ENCODE measurements around the gene ABLIM1. TPM values are rescaled to one million over a fixed set of nuclear protein-coding genes. Genes with fewer than 3 reads are reported as not detected.

ABLIM1 gene
- total and polyA plus RNA-seq, 2 donors = 46.7 to 71.3 TPM

DNA sequence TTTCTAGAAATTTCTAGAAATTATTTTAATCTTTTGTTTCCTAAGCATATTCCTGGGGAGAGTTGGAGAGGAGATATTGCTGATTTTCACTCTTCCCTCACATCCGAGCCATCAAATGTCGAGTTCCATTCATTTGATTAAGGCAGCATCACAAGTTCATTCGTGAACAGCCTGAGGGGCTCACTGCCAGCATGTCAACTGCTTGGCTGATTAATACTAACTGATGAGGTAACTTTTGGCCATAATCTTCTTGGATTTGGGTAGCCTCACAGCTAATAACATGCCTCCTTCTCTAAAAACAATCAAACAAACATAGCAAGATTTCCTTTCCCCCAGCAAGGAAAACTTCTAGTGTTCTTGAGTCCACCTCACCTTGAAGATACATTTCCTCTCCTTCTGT lies 166.7 kb downstream of the ABLIM1 start:
- Histone ChIP-seq H3K36me3 (ENCODE audit: insufficient read depth) (no peaks in the 10 kb centered on the region), H3K27ac (ENCODE audit: low read depth) (no peak overlapping the region), H3K4me3 (ENCODE audit: low read depth, low read length) (no peak overlapping the region), H3K4me1 (ENCODE audit: insufficient read depth) (peaks cover 3% of the 10 kb centered on the region)
- no peak for DNase-seq (ENCODE audit: extremely low spot score)
- WGBS = 66% methylated on average over 3 of the region's 3 CpGs

DNA sequence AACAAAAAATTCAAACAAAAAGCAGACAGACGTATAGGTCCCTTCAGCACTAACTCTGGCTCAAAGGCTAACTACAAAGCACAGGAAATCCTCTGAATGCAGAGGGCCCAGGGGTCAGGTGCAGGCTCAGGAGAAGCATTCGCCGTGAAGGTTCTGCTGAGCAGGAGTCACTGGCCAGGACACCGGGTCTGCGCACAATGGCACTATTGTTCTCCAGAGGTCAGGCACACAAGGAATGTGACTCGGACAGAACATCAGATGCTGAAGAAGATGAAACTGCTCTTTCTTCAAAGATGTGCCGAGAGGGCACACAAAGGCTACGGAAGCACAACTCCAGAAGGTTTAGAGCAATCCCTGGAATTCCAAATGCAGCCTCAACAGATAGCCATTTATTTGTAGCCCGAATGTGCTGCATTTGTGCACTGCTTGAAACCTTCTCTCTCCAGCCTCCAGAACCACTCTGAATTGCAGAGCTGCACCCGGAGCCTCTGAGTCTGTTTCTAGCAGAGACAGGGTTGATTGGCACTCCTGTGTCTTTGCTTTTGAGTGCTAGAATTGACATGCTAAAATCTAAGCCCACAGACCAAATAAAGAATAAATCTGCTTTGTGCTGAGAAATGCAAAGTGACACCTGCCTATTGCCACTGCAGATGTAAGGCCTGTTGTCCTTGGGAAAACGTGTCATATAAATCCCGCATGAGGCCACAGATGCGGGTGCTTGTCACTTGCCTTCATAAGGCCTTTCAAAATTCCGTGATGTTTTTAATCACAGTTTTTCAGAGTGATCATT lies 168.4 kb downstream of the ABLIM1 start:
- DNase-seq (ENCODE audit: extremely low spot score) = no peak
- no peak overlapping the region for H3K27ac ChIP-seq (ENCODE audit: low read depth)
- 74% methylated on average over 14 of the region's 14 CpGs for WGBS
- no peaks in the 10 kb centered on the region for H3K36me3 ChIP-seq (ENCODE audit: insufficient read depth)
- H3K4me1 ChIP-seq (ENCODE audit: insufficient read depth) = peaks cover 3% of the 10 kb centered on the region
- no peak overlapping the region for H3K4me3 ChIP-seq (ENCODE audit: low read depth, low read length)

DNA sequence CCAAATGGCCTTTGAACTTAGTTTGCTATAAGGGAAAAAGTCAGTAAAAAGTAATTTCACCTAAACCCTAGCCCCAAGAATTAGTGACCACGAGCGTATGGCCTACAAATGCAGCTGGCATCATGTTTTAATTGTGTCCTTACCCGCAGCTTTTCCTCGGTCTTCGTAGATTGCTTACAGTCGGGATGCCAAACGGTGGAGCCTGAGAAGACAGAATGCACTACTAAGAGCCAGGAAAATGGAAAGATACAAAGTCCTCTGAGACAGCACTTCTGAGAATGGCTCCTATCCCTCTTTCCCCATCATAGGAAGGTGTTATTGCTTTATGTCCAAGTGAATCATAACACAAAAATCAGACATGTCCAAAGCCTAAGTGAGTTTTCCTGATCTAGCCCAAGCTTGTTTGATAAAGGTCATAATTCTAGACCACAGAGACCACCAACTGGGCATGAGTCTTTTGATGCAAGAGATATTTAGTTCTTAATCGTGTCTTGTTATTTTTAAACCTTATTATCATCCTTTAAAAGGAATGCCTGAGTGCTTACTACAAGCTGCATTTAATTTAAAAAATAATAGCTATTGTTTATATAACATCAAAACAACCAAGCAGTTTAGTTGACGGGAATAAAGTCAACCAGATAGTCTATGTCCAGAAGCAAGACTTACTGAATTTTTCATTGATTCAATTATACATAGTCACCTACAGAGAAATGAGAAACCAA lies 170.1 kb downstream of the ABLIM1 start:
- WGBS = 89% methylated on average over 9 of the region's 9 CpGs
- Histone ChIP-seq H3K36me3 (ENCODE audit: insufficient read depth) (no peaks in the 10 kb centered on the region), H3K4me3 (ENCODE audit: low read depth, low read length) (no peak overlapping the region), H3K4me1 (ENCODE audit: insufficient read depth) (peaks cover 3% of the 10 kb centered on the region), H3K27ac (ENCODE audit: low read depth) (no peak overlapping the region)
- DNase-seq (ENCODE audit: extremely low spot score) = no peak

DNA sequence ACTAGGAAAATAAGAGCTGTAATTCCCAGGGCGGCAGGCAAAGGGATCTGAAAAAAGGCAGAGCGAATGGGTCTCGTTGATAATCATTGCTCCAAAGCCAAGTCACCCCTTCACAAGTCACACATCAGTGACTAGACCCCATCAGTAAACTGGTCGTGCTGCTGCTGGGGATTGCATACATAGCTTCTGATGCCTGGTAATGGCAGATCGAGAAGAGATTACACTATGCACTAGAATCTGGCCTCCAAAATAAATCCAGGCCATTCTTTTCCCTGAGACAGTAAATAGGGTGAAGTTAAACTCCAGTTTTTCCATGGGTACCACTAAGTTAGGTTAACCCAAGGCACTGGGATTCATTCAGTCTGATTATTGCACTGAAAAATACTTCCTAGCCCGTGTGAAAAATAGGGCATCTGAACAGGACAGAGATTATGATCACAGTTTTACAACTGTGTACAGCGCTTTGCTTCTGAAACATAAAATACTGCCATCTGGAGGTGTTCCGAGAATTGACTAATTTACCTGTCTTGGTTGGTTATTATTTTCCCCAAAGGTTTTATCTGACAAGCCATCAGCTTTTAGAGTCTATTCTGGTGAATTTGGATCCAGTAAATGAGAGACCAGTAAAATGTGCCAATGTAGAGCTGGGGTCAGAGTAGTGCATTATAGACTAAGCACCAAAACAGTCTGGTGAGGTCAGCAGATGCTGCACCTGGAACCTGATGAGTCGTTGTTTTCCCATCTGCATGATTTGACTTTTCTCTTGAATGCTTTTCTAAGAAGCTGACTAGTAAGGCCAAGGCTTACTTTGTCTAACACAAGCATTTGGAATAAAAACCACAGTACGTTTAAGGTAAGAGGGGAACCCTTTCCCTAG lies 170.9 kb downstream of the ABLIM1 start:
- 88% methylated on average over 10 of the region's 10 CpGs for WGBS
- no peak for DNase-seq (ENCODE audit: extremely low spot score)
- H3K27ac ChIP-seq (ENCODE audit: low read depth) = no peak overlapping the region
- H3K4me3 ChIP-seq (ENCODE audit: low read depth, low read length) = no peak overlapping the region
- no peaks in the 10 kb centered on the region for H3K36me3 ChIP-seq (ENCODE audit: insufficient read depth)
- peaks cover under 1% of the 10 kb centered on the region for H3K4me1 ChIP-seq (ENCODE audit: insufficient read depth)

DNA sequence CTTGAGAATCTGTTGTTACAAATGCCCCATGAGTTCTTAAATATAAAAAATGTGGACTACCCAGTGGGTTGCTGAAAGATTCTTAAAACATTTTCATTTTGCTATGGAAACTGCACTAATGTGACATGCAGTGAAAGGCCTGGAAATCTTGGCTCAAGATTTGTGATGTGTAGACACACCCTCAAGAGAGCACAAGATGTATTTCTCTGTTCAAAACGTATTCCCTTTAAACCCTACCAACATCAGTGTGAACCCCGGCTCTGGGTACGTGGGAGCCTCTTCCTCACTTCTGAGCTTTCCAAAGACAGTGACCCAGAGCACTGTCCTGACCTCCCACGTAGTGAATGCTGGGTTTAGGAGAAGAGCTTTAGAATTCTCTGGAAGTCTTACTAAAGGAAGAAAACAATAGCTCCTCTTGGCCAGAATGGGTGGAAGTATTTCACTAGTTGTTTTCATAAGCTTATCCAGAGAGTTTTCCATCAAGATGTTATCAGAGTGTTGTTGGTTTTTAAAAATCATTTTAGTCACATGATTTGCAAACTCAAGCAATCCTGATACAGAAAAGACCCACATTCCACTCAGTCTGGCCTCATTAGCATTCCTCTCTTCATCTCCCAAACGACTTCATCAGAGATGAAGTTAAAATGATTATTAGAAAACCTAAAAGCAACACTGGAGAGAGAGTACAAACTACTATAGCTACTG lies 172.2 kb downstream of the ABLIM1 start:
- WGBS = 53% methylated on average over 5 of the region's 5 CpGs
- no peaks in the 10 kb centered on the region for H3K4me1 ChIP-seq (ENCODE audit: insufficient read depth)
- no peak overlapping the region for H3K27ac ChIP-seq (ENCODE audit: low read depth)
- H3K36me3 ChIP-seq (ENCODE audit: insufficient read depth) = no peaks in the 10 kb centered on the region
- DNase-seq (ENCODE audit: extremely low spot score) = no peak
- no peak overlapping the region for H3K4me3 ChIP-seq (ENCODE audit: low read depth, low read length)

DNA sequence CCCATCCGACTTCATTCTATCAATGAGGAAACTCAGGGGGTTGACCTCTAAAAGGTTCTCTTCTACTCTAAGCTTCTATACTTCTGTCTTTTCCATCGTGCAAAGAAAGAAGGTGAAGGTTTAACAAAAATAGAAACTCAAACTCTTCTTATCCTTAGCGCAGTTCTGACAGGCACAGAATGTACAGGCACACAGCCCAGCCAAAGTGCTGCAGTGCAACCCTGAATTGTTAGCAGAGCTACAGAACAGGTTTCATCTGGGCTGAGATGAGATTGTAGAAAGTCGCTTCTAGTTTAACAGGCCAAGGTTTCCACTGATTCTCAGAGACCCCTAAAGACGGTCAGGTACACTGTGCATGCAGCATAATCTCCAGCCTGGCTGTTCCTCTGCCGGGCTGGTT lies 174.5 kb downstream of the ABLIM1 start:
- H3K4me3 ChIP-seq (ENCODE audit: low read depth, low read length) = no peak overlapping the region
- WGBS = 90% methylated on average over 6 of the region's 6 CpGs
- no peak for DNase-seq (ENCODE audit: extremely low spot score)
- peaks cover 2% of the 10 kb centered on the region for H3K4me1 ChIP-seq (ENCODE audit: insufficient read depth)
- H3K36me3 ChIP-seq (ENCODE audit: insufficient read depth) = no peaks in the 10 kb centered on the region
- H3K27ac ChIP-seq (ENCODE audit: low read depth) = no peak overlapping the region

DNA sequence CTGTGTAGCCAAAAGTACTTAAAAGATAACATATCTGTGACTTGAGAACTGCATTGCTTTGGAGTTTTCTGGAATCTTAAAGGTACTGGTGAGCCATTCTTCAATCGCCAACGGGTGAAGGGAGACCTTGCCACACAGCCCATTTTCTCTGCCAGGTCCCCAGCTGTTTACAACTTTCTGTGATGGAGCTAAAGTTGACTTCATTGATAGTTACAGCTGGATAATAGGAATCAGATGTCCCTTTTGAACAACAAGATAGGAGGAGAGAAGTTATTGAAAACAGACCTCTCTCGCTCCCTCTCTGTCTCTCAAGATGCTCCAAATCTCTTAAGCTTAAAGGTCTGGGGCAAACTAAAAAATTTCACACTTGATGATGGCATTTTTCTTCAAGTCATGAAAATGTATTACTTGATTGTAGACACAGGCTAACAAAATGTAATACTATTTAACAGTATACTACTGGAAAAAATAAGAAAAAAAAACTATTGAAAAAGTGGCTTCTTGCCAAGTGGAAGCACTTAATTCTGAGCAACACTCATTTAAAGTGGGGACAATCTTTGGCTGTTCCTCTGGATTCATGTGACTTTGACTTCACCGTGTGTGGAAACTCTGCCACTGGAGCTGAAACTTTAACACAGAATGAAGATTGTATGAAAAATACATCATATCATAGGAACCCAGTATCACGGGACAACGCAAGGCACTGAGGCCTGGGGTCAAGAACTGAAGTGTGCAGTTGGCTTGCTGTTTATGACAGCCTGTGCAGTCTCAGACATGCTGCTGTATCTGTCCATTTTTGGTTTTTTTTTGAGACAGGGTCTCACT lies 175.4 kb downstream of the ABLIM1 start:
- no peak overlapping the region for H3K27ac ChIP-seq (ENCODE audit: low read depth)
- no peak for DNase-seq (ENCODE audit: extremely low spot score)
- WGBS = 72% methylated on average over 6 of the region's 6 CpGs
- H3K4me1 ChIP-seq (ENCODE audit: insufficient read depth) = peaks cover 2% of the 10 kb centered on the region
- H3K36me3 ChIP-seq (ENCODE audit: insufficient read depth) = no peaks in the 10 kb centered on the region
- H3K4me3 ChIP-seq (ENCODE audit: low read depth, low read length) = no peak overlapping the region

DNA sequence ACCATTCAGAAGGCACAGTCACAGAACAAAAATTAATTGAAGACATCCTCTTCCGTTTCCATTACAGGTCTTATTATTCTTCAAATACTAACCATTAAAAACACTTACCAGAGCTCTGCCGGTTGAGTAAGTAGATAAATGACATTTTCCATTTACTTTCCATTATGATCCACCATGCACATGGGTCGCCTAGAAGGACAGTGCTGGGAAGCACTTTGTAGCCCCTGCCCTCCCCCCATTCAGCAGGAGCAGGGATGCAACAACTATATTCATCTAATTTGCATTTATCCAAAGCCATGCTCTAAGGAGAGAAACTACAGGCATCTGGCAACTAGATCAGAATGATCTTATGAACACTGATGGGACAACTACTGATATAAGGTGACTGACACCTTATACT lies 177.0 kb downstream of the ABLIM1 start:
- no peaks in the 10 kb centered on the region for H3K36me3 ChIP-seq (ENCODE audit: insufficient read depth)
- H3K27ac ChIP-seq (ENCODE audit: low read depth) = no peak overlapping the region
- H3K4me3 ChIP-seq (ENCODE audit: low read depth, low read length) = no peak overlapping the region
- H3K4me1 ChIP-seq (ENCODE audit: insufficient read depth) = peaks cover 2% of the 10 kb centered on the region
- DNase-seq (ENCODE audit: extremely low spot score) = no peak
- WGBS = 93% methylated on average over 3 of the region's 3 CpGs

DNA sequence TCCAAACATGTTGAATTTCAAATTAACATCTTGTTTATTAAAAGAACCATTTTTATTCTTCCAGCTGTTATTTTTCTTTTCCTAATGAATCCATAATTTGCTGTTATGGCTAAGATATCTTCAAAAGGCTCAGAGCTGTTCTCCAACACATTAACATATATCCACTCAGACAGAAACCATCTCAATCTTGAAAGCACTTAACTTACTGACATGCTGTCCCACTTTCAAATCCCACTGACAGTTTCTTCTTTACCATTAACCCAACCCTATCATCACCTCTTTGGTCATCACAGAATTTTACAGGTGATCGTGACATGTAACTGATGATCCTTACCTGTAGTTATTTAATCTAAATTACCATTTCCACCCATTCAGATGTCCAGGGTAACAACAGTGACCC lies 178.2 kb downstream of the ABLIM1 start:
- no peak overlapping the region for H3K4me3 ChIP-seq (ENCODE audit: low read depth, low read length)
- no peak for DNase-seq (ENCODE audit: extremely low spot score)
- H3K36me3 ChIP-seq (ENCODE audit: insufficient read depth) = no peaks in the 10 kb centered on the region
- 96% methylated on average over 1 of the region's 1 CpG for WGBS
- peaks cover 2% of the 10 kb centered on the region for H3K4me1 ChIP-seq (ENCODE audit: insufficient read depth)
- no peak overlapping the region for H3K27ac ChIP-seq (ENCODE audit: low read depth)

DNA sequence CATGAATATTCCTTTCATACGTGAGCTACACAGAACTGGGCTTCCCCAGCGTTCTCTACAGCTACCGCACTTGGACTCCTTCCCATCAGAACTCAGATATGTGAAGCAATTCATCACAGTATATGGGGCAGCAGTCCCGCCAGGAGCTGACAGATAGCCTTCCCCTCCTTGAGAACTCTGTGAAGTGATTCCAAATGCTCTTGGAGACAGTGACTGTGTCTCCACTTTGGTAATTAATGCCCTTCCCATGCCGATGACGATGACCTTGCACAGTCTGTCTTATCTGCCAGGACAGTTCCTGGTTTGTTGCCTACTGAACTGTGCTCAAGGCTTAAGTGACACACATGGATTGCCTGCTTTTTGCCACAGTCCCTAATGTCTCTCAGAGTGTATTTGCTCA lies 178.8 kb downstream of the ABLIM1 start:
- no peak overlapping the region for H3K4me3 ChIP-seq (ENCODE audit: low read depth, low read length)
- H3K27ac ChIP-seq (ENCODE audit: low read depth) = no peak overlapping the region
- no peak for DNase-seq (ENCODE audit: extremely low spot score)
- WGBS = 21% methylated on average over 6 of the region's 6 CpGs
- H3K4me1 ChIP-seq (ENCODE audit: insufficient read depth) = peaks cover 2% of the 10 kb centered on the region
- H3K36me3 ChIP-seq (ENCODE audit: insufficient read depth) = no peaks in the 10 kb centered on the region

DNA sequence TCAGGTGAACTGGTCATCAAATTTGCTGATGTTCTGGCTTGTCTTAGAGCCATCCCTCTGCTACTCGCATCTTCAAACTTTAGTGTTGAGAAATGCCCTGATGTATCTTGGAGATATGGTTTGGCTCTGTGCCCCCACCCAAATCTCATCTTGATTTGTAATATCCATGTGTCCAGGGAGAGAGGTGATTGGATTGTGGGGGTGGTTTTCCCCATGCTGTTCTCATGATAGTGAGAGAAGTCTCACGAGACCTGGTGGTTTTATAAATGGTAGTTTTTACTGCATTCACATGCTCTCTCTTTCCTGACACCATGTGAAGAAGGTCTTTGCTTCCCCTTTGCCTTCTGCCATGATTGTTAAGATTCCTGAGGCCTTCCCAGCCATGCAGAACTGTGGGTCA lies 179.8 kb downstream of the ABLIM1 start:
- Histone ChIP-seq H3K4me3 (ENCODE audit: low read depth, low read length) (no peak overlapping the region), H3K27ac (ENCODE audit: low read depth) (no peak overlapping the region), H3K36me3 (ENCODE audit: insufficient read depth) (no peaks in the 10 kb centered on the region), H3K4me1 (ENCODE audit: insufficient read depth) (peaks cover 2% of the 10 kb centered on the region)
- WGBS = 82% methylated on average over 2 of the region's 2 CpGs
- no peak for DNase-seq (ENCODE audit: extremely low spot score)

DNA sequence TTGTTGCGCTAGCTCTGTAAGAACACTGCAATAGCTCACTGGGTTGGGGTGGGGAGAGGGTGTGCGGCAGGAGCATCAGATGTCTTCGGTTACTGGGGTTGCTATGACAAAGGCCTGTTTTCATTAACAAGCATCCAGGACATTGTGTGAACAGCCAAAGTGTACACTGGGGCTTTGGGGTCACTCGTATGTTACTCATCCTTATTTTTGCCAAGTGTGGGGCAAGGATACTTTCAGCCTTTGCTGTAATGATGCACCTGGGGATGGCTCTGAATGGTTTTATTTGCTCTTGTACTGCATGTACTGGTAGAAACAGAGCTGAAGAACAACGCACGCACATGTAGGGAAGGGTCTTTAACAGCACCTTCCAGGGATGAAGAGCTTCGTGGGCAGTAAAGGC lies 180.8 kb downstream of the ABLIM1 start:
- Histone ChIP-seq H3K36me3 (ENCODE audit: insufficient read depth) (no peaks in the 10 kb centered on the region), H3K4me1 (ENCODE audit: insufficient read depth) (peaks cover 2% of the 10 kb centered on the region), H3K27ac (ENCODE audit: low read depth) (no peak overlapping the region), H3K4me3 (ENCODE audit: low read depth, low read length) (no peak overlapping the region)
- DNase-seq (ENCODE audit: extremely low spot score) = no peak
- WGBS = 77% methylated on average over 7 of the region's 7 CpGs

All from urinary bladder (tissue), 4 donors.